GM12892 (cell line): ENCODE data around the gene PIP5K1C.

Experiments
- POLR2A ChIP-seq: IDR thresholded peaks from 2 replicates; pipeline ENCODE4 v1.6.1; 2011; ENCODE audit warnings: low read depth, low read length, control low read depth
- POLR2AphosphoS5 ChIP-seq: IDR thresholded peaks from 2 replicates; pipeline ENCODE4 v1.6.1; 2011; ENCODE audit warnings: low read depth, low read length, control low read depth

- TF ChIP-seq POLR2A (no peak), POLR2AphosphoS5 (no peak)
Observed at GRCh38 chr19:3684817-3685410, 15.4 kb downstream of the PIP5K1C start.
